Measurements from ENCODE around the gene TBC1D2B.
"Not testable (repeated sequence)": the region's sequence is repeated elsewhere in the genome, so short reads cannot be mapped to it uniquely, and the experiment has no call there.

Gene TBC1D2B

GRCh38 chr15:77966540-77967234 lies 110.8 kb downstream of the TBC1D2B start:
- H3K27me3 Mint-ChIP-seq, result no peaks in the 10 kb centered on the region

GRCh38 chr15:77964193-77964592 lies 113.3 kb downstream of the TBC1D2B start:
- no peak overlapping the region for H3K4me3 Mint-ChIP-seq
- H3K4me1 Mint-ChIP-seq, result peaks cover 3% of the 10 kb centered on the region
- H3K27me3 Mint-ChIP-seq, result peaks cover 1% of the 10 kb centered on the region
- H3K36me3 Mint-ChIP-seq, result peaks cover 1% of the 10 kb centered on the region
- no peaks in the 10 kb centered on the region for H3K9me3 Mint-ChIP-seq
- no peak overlapping the region for H3K27ac Mint-ChIP-seq

More at GRCh38 chr15:77966540-77967234, 110.8 kb downstream of the TBC1D2B start:
- H3K27ac Mint-ChIP-seq, result peak overlapping the region; percentile 14
- no peaks in the 10 kb centered on the region for H3K4me1 Mint-ChIP-seq
- peaks cover 1% of the 10 kb centered on the region for H3K36me3 Mint-ChIP-seq
- no peaks in the 10 kb centered on the region for H3K9me3 Mint-ChIP-seq
- no peak overlapping the region for H3K4me3 Mint-ChIP-seq

GRCh38 chr15:77959432-77959879 lies 118.1 kb downstream of the TBC1D2B start:
- Mint-ChIP-seq H3K27me3 (peaks cover 1% of the 10 kb centered on the region), H3K4me3 (no peak overlapping the region)

GRCh38 chr15:77958716-77959431 lies 118.6 kb downstream of the TBC1D2B start:
- peaks cover 11% of the 10 kb centered on the region for H3K4me1 Mint-ChIP-seq
- H3K36me3 Mint-ChIP-seq, H3K9me3 Mint-ChIP-seq, H3K27ac Mint-ChIP-seq, H3K4me3 Mint-ChIP-seq, H3K27me3 Mint-ChIP-seq: not testable (repeated sequence)

More at GRCh38 chr15:77959432-77959879, 118.1 kb downstream of the TBC1D2B start:
- no peaks in the 10 kb centered on the region for H3K36me3 Mint-ChIP-seq
- H3K27ac Mint-ChIP-seq, result no peak overlapping the region
- no peaks in the 10 kb centered on the region for H3K9me3 Mint-ChIP-seq
- H3K4me1 Mint-ChIP-seq, result peaks cover 5% of the 10 kb centered on the region

- H3K4me1 Mint-ChIP-seq, result peaks cover 14% of the 10 kb centered on the region
- H3K4me3 Mint-ChIP-seq, H3K9me3 Mint-ChIP-seq, H3K27ac Mint-ChIP-seq, H3K27me3 Mint-ChIP-seq, H3K36me3 Mint-ChIP-seq: not testable (repeated sequence)
Measured at GRCh38 chr15:77958021-77958420, 119.5 kb downstream of the TBC1D2B start.

- not testable (repeated sequence) for H3K27me3 Mint-ChIP-seq, H3K4me3 Mint-ChIP-seq, H3K27ac Mint-ChIP-seq, H3K36me3 Mint-ChIP-seq, H3K9me3 Mint-ChIP-seq
- H3K4me1 Mint-ChIP-seq, result peaks cover 11% of the 10 kb centered on the region
Measured at GRCh38 chr15:77953926-77954325, 123.6 kb downstream of the TBC1D2B start.

DNA sequence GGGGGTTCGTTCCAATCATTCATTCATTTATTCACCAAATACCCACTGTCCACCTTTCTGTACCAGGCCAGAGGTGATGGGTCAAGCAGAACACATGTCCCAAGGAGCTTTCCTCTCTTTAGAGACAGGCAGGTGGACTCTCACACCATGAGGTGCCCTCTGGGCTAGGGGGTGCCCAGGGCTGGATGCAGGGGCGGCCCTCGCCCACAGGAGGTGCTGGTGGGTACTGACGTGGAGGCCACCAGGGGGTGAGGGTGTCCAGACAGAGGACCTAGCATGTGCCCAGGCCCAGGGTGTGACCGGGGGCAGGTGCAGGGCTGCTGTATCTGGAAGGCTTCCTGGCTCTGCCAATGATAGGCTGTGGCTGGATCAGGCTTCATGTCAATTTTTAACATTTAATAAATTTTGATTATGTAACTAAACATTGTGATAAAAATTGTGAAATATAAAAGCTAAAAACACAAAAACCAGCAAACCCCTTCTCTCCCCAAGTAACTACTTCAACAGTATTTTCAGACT lies 124.5 kb downstream of the TBC1D2B start:
- H3K4me1 Mint-ChIP-seq, result peaks cover 11% of the 10 kb centered on the region
- peak overlapping the region; percentile 51 for H3K27ac Mint-ChIP-seq
- H3K4me3 Mint-ChIP-seq, H3K27me3 Mint-ChIP-seq, H3K36me3 Mint-ChIP-seq, H3K9me3 Mint-ChIP-seq: not testable (repeated sequence)

DNA sequence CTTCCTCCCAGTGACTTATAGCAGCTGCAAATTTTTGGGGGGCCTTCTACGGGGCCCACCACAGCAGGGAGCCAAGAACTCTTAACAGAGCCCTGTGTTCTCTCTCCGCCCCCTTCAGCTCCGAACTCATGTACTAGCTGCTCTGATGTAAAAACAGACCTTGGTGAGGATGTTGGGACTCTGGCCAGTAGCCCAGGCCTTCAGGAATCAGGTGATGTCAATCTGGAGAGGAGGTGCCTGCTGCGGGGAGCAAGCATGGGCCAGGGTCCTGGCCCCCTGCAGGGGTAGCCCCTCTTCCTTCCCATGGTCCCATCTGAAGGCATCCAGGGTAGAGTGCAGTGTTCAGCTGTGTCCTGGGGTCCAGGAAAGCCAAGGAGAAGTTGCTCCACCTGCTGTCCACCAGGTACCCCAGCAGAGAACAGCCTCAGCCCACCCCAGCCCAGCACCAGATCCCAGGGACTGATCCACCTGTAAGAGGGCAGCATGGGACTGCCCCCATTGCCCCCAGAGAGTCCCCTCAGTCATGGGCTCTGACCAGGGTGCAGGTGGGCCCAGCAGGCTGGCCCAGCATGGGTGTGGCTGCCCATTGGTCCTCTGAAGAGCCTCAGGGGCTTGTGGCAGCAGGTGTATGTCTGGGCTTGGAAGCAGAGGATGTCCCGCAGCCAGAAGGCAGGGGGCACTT lies 126.3 kb downstream of the TBC1D2B start:
- H3K27ac Mint-ChIP-seq, H3K9me3 Mint-ChIP-seq, H3K36me3 Mint-ChIP-seq, H3K27me3 Mint-ChIP-seq, H3K4me3 Mint-ChIP-seq: not testable (repeated sequence)
- H3K4me1 Mint-ChIP-seq, result peaks cover 11% of the 10 kb centered on the region

- not testable (repeated sequence) for H3K27ac Mint-ChIP-seq, H3K9me3 Mint-ChIP-seq, H3K27me3 Mint-ChIP-seq, H3K4me3 Mint-ChIP-seq, H3K36me3 Mint-ChIP-seq
- peaks cover 11% of the 10 kb centered on the region for H3K4me1 Mint-ChIP-seq
Measured at GRCh38 chr15:77950470-77950869, 127.0 kb downstream of the TBC1D2B start.

GRCh38 chr15:77945566-77945965 lies 131.9 kb downstream of the TBC1D2B start:
- no peak overlapping the region for H3K4me3 Mint-ChIP-seq
- no peak overlapping the region for H3K27ac Mint-ChIP-seq
- H3K36me3 Mint-ChIP-seq, result no peaks in the 10 kb centered on the region
- no peaks in the 10 kb centered on the region for H3K9me3 Mint-ChIP-seq
- peaks cover 10% of the 10 kb centered on the region for H3K4me1 Mint-ChIP-seq
- H3K27me3 Mint-ChIP-seq, result no peaks in the 10 kb centered on the region
